Measurements from ENCODE around the gene MERTK.

The MERTK gene

DNA sequence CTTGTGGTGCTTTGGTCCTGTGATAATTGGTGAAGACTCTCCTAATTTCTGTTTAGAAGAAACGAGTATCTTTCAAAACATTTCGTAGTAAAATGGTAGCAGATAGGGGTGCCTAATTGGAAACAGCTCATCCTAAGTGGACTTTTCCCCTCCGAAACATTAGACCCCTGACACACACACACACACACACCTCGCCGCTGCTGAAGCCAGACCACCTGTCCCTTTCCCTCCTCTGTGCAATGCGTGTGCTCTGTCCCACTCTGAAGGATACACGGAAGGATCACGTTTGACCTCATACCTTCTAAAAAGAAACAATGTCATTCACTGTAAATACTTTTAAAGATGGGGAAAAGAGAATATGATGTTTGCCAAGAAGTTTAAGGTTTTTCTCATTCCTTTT, 120.4 kb downstream of the MERTK start:
- H3K4me3 ChIP-seq (ENCODE audit: control insufficient read depth, low read depth, low read length), result no peak overlapping the region
- no peak for DNase-seq (ENCODE audit: low read depth)
- TF ChIP-seq, protein P1, sequence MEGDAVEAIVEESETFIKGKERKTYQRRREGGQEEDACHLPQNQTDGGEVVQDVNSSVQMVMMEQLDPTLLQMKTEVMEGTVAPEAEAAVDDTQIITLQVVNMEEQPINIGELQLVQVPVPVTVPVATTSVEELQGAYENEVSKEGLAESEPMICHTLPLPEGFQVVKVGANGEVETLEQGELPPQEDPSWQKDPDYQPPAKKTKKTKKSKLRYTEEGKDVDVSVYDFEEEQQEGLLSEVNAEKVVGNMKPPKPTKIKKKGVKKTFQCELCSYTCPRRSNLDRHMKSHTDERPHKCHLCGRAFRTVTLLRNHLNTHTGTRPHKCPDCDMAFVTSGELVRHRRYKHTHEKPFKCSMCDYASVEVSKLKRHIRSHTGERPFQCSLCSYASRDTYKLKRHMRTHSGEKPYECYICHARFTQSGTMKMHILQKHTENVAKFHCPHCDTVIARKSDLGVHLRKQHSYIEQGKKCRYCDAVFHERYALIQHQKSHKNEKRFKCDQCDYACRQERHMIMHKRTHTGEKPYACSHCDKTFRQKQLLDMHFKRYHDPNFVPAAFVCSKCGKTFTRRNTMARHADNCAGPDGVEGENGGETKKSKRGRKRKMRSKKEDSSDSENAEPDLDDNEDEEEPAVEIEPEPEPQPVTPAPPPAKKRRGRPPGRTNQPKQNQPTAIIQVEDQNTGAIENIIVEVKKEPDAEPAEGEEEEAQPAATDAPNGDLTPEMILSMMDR (IDR thresholded peaks at IDR 0.05; ENCODE audit: control insufficient read depth, insufficient read depth, low read depth, low read length, missing control alignments), result no peak

DNA sequence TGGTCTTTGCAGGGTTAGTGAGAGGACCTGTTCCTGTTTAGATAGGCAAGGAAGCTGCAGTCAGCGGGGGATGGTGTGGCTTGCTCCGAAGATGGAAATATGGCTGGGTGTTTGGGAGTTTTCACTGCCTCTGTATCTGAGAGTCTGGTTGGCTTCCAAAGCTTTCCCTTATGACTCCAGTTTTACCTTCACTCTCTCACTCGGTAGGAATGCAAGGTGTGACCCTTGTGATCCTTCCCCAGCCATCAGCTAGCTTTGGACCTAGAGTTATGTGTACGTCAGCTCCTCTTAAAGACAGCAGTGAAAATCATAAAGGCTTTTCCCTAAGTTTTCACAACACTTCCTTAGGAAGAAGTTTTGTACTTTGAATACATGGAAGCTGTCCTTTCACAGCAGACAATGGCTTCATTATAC, 121.2 kb downstream of the MERTK start:
- DNase-seq (ENCODE audit: low read depth), result no peak
- TF ChIP-seq, protein P1 (IDR thresholded peaks at IDR 0.05; ENCODE audit: control insufficient read depth, insufficient read depth, low read depth, low read length, missing control alignments), result no peak
- H3K4me3 ChIP-seq (ENCODE audit: control insufficient read depth, low read depth, low read length), result no peak overlapping the region

DNA sequence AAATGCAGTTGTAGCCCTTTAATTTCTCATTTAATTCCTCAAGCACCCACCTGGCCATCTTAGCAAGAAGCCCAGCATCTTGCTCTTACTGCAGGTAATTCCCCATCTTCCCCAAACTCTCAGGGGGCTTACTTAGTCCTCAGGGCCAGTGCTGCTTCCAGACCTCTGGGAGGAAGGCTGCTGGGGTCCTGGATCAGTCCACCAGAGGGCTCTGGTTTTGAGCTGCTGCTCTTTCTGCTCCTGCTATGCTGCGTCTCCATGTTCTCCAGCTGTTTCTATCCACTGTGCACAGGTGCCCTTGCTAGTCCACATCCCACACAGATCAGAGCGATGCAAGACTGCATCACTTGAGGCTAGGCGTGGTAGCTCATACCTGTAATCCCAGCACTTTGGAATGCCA, 122.2 kb downstream of the MERTK start:
- TF ChIP-seq, protein P1 (IDR thresholded peaks at IDR 0.05; ENCODE audit: control insufficient read depth, insufficient read depth, low read depth, low read length, missing control alignments), result no peak
- H3K4me3 ChIP-seq (ENCODE audit: control insufficient read depth, low read depth, low read length), result no peak overlapping the region
- DNase-seq (ENCODE audit: low read depth), result no peak

DNA sequence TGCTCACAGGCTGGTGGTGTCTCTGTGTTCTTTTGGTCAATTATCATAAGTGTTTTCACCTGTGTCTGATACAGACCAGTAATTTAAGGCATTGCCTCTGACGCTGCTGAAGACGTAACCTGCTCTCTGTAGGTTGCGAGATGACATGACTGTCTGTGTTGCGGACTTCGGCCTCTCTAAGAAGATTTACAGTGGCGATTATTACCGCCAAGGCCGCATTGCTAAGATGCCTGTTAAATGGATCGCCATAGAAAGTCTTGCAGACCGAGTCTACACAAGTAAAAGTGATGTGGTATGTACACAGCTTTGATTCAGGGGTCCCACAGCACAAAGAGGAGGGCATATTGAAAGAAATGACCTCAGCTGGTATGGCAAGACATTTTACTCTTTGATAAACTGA, 122.9 kb downstream of the MERTK start:
- H3K4me3 ChIP-seq (ENCODE audit: control insufficient read depth, low read depth, low read length), result no peak overlapping the region
- TF ChIP-seq, protein P1 (IDR thresholded peaks at IDR 0.05; ENCODE audit: control insufficient read depth, insufficient read depth, low read depth, low read length, missing control alignments), result no peak
- DNase-seq (ENCODE audit: low read depth), result no peak

DNA sequence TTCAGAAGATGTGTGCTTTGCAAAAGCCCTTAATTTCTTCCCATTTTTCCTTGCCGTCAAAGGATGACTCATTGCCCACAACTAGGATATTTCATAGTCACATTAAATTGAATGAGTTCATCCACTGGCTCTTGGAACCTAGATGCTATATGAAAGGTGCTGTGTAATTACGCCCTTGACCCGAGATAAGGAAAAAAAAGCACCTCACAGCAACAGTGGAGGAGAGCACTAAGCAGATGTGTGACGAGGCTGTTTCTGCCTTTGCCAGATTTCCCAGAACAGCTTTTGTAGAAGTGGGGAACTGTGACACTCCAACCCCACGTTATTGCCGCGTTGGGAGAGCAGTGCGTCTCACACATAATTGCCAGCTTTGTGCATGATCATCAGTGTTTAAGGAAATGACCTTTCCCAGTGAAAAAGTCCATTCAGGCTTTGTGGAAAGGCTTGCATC, 123.4 kb downstream of the MERTK start:
- no peak for DNase-seq (ENCODE audit: low read depth)
- no peak overlapping the region for H3K4me3 ChIP-seq (ENCODE audit: control insufficient read depth, low read depth, low read length)
- TF ChIP-seq, protein P1 (IDR thresholded peaks at IDR 0.05; ENCODE audit: control insufficient read depth, insufficient read depth, low read depth, low read length, missing control alignments), result no peak

DNA sequence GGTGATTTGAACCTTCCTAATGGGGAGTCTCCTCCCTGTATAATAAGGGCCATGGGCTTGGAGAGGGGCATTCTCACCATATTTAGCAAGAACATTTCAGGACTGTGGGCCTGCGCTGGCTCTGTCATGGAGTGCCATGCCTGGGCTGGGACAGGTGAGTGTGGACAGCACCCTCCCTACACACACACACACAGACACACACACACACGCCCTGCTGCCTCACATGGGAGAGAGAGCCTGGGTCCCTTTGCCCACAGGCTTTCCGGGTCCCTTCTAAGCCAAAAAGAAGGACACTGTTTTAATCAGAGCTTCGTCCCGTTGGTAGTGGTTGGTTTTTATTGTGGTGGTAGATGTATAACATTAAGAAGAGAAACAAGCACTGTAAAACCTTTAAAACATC, 125.3 kb downstream of the MERTK start:
- no peak overlapping the region for H3K4me3 ChIP-seq (ENCODE audit: control insufficient read depth, low read depth, low read length)
- no peak for DNase-seq (ENCODE audit: low read depth)
- TF ChIP-seq, protein P1 (IDR thresholded peaks at IDR 0.05; ENCODE audit: control insufficient read depth, insufficient read depth, low read depth, low read length, missing control alignments), result no peak

DNA sequence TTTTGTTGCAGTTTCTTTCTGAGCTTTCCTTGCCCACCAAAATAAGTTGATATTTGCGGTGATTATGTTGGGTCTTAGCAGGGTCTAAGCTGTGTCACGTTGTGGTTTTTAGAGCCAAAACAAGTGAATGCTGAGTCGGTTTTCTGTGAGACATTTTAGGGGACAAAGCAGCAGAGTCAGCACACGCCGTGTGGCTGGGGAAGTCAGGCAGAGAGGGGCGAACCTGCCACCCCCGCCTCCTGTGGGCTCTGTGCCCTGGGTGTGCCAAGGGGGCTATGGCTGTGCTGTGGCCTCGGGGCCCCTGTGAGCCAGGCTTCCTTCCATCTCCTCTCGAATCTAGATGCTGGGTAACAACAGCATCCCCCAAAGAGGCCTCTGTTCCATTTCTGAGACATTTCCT, 125.8 kb downstream of the MERTK start:
- no peak for DNase-seq (ENCODE audit: low read depth)
- no peak overlapping the region for H3K4me3 ChIP-seq (ENCODE audit: control insufficient read depth, low read depth, low read length)
- TF ChIP-seq, protein P1 (IDR thresholded peaks at IDR 0.05; ENCODE audit: control insufficient read depth, insufficient read depth, low read depth, low read length, missing control alignments), result no peak

All from AG09309 (cell line).